ENCODE data around the gene RNF17.

Gene RNF17

DNA sequence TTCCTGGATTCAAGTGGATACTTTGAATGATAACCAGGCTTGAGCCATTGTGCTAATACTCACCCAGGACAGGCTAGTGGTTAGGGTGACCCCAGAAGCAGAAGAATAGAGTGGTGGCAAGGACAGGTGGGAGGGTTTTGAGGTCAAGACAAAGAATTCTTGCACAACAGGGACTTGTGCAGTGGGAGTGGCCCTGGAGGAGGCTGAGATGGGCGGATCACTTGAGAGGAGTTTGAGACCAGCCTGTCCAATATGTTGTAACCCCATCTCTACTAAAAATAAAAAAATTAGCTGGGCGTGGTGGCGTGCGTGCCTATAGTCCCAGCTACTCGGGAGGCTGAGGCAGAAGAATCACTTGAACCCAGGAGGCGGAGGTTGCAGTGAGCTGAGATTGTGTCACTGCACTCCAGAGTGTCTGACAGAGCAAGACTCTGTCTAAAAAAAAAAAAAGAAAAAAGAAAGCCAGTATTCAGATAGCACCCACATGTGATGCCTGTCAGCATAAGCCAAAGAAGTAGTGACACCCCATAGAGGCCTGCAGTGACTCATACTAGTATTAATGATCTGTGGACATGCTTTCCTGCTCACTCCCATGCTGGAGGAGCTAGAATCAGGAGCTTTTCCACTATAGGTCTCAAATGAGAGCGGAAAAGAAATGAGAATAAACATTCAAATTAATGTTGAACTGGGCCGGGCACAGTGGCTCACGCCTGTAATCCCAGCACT is 78.7 kb downstream of the RNF17 start:
- DNase-seq = no peak
- Histone ChIP-seq H3K9me3 (no peaks in the 10 kb centered on the region), H3K36me3 (no peaks in the 10 kb centered on the region), H3K4me1 (peaks cover 0 to 3% (median 0%) of the 10 kb centered on the region in 4 donors), H3K27ac (no peak overlapping the region), H3K4me3 (no peak overlapping the region), H3K27me3 (no peaks in the 10 kb centered on the region)
- no peak for TF ChIP-seq CTCF (IDR thresholded peaks at IDR 0.05)
- intact Hi-C loops (cut with DNase I; ENCODE audit: low total_unique reads) = no loop called here

DNA sequence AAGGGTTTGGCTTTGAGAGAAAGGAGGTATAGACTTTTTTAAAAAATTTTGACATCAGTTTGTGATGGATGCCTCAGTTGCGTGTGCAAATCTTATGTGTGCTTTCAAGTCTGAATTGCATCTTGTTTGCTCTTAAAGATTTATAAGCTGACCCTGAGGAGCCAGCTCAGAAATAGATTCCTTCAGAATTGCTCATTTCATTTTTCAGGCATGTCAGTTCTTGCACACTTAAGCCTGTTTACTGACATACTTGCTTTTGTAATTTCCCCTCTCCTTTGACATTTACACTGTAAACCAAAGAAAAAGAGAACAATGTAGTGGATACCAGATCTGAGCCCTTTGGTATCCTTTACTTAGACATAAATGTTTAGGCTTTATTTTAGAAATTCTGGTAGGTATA is 87.6 kb downstream of the RNF17 start:
- Histone ChIP-seq H3K27ac (no peak overlapping the region), H3K36me3 (no peaks in the 10 kb centered on the region), H3K4me3 (no peak overlapping the region), H3K27me3 (no peaks in the 10 kb centered on the region), H3K9me3 (no peaks in the 10 kb centered on the region), H3K4me1 (peaks cover 0 to 9% (median 0%) of the 10 kb centered on the region in 4 donors)
- intact Hi-C loops (cut with DNase I; ENCODE audit: low total_unique reads) = no loop called here
- TF ChIP-seq CTCF (IDR thresholded peaks at IDR 0.05) = no peak
- no peak for DNase-seq

GRCh38 chr13:24854311-24854710 is 90.3 kb downstream of the RNF17 start:
- H3K27me3 ChIP-seq = peaks cover 0 to 3% of the 10 kb centered on the region in 2 donors
- peaks cover 0 to 9% (median 0%) of the 10 kb centered on the region in 4 donors for H3K4me1 ChIP-seq
- intact Hi-C loops (cut with DNase I; ENCODE audit: low total_unique reads) = no loop called here
- TF ChIP-seq CTCF (IDR thresholded peaks at IDR 0.05) = no peak
- H3K27ac ChIP-seq = no peak overlapping the region
- H3K9me3 ChIP-seq = no peaks in the 10 kb centered on the region
- H3K4me3 ChIP-seq = no peak overlapping the region
- no peak for DNase-seq
- H3K36me3 ChIP-seq = no peaks in the 10 kb centered on the region

DNA sequence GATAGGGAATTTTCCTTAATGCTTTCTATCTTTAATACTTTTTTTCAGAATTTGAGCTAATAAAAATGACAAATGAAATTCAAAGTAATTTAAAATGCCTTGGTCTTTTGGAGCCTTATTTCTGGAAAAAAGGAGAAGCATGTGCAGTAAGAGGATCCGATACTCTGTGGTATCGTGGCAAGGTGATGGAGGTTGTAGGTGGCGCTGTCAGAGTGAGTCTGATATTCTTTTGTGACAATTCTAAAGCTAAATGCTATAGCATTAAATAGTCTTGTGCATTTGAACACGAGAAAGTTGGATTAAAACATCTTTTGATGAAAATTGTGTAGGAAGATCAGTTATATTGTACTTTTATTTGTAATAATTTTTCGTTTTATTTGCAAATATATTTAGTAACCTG is 95.0 kb downstream of the RNF17 start:
- Histone ChIP-seq H3K36me3 (no peaks in the 10 kb centered on the region), H3K4me3 (no peak overlapping the region), H3K4me1 (no peaks in the 10 kb centered on the region), H3K27me3 (peaks cover 0 to 3% of the 10 kb centered on the region in 2 donors), H3K9me3 (no peaks in the 10 kb centered on the region), H3K27ac (no peak overlapping the region)
- DNase-seq = no peak
- no peak for TF ChIP-seq CTCF (IDR thresholded peaks at IDR 0.05)
- intact Hi-C loops (cut with DNase I; ENCODE audit: low total_unique reads) = no loop called here

DNA sequence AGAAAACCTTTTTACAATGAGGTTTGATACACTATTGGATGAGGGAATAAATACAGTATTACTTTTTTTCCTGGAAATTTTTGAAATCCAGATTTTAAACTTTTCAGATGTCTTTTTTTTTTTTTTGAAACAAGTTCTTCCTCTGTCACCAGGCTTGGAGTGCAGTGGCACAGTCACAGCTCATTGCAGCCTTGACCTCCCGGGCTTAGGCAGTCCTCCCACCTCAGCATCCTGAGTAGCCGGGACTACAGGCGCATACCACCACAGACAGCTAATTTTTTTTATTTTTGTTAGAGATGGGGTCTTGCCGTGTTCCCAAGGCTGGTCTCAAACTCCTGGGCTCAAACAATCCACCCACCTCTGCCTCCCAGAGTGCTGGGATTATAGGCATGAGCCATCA is 96.8 kb downstream of the RNF17 start:
- H3K36me3 ChIP-seq = no peaks in the 10 kb centered on the region
- H3K4me1 ChIP-seq = no peaks in the 10 kb centered on the region
- H3K4me3 ChIP-seq = no peak overlapping the region
- no peak overlapping the region for H3K27ac ChIP-seq
- no peak for DNase-seq
- TF ChIP-seq CTCF (IDR thresholded peaks at IDR 0.05) = no peak
- intact Hi-C loops (cut with DNase I; ENCODE audit: low total_unique reads) = no loop called here
- peaks cover 0 to 3% of the 10 kb centered on the region in 2 donors for H3K27me3 ChIP-seq
- H3K9me3 ChIP-seq = no peaks in the 10 kb centered on the region
